Measurements from ENCODE around the gene SLC12A6.
"Not testable (repeated sequence)": the region's sequence is repeated elsewhere in the genome, so short reads cannot be mapped to it uniquely, and the experiment has no call there.

SLC12A6 gene

DNA sequence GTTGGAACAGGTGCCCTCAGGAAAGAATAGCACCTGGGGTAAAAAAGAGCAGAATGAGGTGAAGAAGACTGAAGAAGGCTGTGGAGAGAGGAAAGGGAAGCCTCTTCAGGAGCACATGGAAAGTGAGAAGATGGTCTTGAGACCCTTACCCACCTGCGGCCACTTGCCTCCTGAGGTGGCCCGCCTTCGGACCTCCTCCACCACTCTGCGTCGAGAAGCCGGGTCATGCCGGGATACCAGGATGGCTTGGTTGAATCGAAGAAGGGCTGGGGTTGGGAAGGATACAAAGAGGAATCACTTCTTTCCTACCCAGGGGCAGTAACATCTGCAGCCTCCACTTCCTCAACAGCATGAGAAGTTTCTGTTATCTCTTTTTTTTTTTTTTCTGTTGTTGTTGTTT is 26.5 kb upstream of the SLC12A6 start:
- DNase-seq (no peak), ATAC-seq (no peak)
- H3K4me1 Mint-ChIP-seq, result peaks cover 29% of the 10 kb centered on the region
- H3K27ac Mint-ChIP-seq, result no peak overlapping the region
- no peaks in the 10 kb centered on the region for H3K9me3 Mint-ChIP-seq
- no peak overlapping the region for H3K4me3 Mint-ChIP-seq
- peaks cover 21% of the 10 kb centered on the region for H3K36me3 Mint-ChIP-seq (ENCODE audit: low read depth)
- no peaks in the 10 kb centered on the region for H3K27me3 Mint-ChIP-seq

DNA sequence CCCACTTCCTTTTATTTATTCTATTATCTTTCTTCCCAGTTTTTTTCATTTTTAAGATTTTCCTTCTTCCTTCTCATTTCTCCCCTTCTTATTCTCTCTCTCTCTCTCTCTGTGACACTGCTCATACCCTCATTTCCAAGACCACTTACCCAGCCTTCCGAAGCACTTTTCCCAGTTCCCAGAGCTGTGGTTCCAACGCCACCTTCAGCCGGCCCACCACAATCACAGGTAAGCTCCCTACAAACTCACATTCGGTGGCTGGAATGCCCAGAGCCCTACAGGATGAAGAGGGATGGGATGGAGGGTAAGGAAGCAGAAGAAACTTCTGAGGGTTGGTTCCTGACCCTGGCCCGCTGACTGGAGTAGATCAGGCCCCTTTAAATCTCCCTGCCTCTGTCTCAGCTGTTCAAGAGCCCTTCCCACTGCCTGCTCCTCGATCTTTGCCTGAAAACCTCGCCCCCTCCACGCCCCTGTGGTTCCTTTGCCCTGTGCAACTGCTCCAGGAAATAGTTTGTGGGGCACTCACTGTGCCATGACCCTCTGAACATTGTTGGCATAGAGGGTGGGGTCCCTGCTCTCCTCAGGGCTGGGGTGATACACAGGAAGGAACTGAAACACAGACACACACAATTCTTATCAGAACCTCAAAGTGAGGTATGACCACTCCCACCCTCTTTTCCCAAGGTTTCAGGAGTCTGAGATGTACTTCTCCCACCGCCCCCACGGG is 24.6 kb upstream of the SLC12A6 start:
- no peak for ATAC-seq
- Mint-ChIP-seq H3K27me3 (no peaks in the 10 kb centered on the region), H3K36me3 (ENCODE audit: low read depth) (peaks cover 32% of the 10 kb centered on the region), H3K4me1 (peaks cover 23% of the 10 kb centered on the region), H3K4me3 (no peak overlapping the region), H3K9me3 (no peaks in the 10 kb centered on the region), H3K27ac (no peak overlapping the region)
- DNase-seq, result no peak

DNA sequence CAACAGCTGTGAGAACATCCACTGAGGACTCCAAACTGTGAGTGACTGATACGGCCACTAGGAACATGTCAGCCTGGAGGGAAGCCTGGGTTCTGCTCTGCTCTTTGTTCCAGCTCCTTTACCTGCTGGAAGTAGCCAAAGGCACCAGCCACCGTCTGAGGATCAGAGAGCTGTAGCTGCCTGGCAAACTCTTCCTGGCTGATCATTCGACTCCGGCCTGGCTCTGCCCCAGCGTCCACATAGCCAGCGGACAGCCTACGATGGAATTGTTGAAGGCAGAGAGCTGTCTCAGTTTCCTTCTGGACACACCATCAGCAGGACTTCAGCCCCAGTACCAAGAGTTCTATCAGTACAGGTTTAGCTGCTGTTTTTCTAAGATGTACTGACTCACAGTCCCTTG is 23.7 kb upstream of the SLC12A6 start:
- DNase-seq, result no peak
- no peaks in the 10 kb centered on the region for H3K27me3 Mint-ChIP-seq
- no peak overlapping the region for H3K27ac Mint-ChIP-seq
- H3K4me3 Mint-ChIP-seq, result no peak overlapping the region
- H3K9me3 Mint-ChIP-seq, result no peaks in the 10 kb centered on the region
- peaks cover 32% of the 10 kb centered on the region for H3K36me3 Mint-ChIP-seq (ENCODE audit: low read depth)
- peaks cover 19% of the 10 kb centered on the region for H3K4me1 Mint-ChIP-seq
- no peak for ATAC-seq

DNA sequence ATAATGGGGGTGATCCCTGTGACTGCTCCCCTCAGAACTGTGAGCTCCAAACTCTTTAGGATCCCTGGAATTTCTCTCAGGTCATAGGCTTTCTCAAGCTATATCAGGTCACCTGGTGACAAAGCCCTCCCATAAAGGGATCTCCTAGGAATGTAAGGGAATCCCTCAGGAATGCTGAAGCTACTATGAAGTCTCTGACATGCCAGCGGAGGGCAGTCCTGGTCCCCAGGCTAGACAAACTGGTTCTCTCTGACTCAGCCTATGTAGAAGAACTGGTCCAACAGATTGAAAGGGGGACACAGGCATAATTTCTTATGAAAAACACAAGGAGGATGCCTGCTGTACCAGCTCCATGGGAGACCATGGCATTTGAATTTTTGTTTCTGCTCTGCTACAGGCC is 22.7 kb upstream of the SLC12A6 start:
- ATAC-seq (no peak), DNase-seq (no peak)
- peaks cover 32% of the 10 kb centered on the region for H3K36me3 Mint-ChIP-seq (ENCODE audit: low read depth)
- no peaks in the 10 kb centered on the region for H3K9me3 Mint-ChIP-seq
- H3K4me3 Mint-ChIP-seq, result no peak overlapping the region
- H3K27me3 Mint-ChIP-seq, result no peaks in the 10 kb centered on the region
- no peak overlapping the region for H3K27ac Mint-ChIP-seq
- peaks cover 9% of the 10 kb centered on the region for H3K4me1 Mint-ChIP-seq

DNA sequence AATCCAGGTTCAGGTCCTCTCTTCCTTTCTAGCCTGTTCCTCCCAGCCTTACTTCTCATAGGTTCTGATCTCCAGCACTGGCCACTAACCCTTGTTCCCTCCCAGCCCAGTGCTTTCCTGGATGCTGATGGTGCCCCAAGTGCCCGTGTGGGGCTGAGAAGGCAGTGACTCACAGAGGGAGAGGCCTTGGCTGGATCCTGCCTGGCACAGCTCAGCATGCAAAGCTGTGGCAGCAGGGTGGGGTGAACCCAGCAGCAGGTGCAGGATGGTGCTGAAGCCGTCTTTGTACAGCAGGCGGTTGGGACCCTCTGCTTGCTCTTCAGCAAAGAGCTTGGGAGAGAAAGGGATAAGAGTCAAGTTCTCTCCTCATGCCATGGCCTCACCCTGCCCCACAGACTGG is 21.8 kb upstream of the SLC12A6 start:
- H3K27me3 Mint-ChIP-seq, result no peaks in the 10 kb centered on the region
- H3K9me3 Mint-ChIP-seq, result no peaks in the 10 kb centered on the region
- no peak for ATAC-seq
- H3K36me3 Mint-ChIP-seq (ENCODE audit: low read depth), result peaks cover 28% of the 10 kb centered on the region
- no peak for DNase-seq
- H3K4me3 Mint-ChIP-seq, result no peak overlapping the region
- peaks cover 3% of the 10 kb centered on the region for H3K4me1 Mint-ChIP-seq
- no peak overlapping the region for H3K27ac Mint-ChIP-seq

DNA sequence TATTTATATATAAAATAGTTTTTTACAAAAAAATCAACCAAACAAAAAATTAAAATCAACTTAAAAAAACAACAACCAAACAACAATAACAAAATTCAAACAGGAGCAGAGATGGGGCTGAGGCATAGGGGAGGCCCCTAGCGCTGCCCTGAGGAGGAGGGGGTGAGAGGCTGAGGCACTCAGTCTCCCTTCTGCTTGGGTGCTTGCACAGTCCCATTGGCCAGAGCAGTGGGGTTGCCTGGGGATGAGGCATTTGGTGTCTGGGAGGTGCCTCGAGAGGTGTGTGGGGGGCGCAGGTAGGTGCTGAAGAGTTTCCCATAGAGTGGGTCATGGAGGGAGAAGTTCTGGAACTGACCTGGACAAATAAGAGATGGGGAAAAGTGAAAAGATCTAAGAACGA is 21.4 kb upstream of the SLC12A6 start:
- H3K4me3 Mint-ChIP-seq, result no peak overlapping the region
- ATAC-seq (no peak), DNase-seq (no peak)
- peaks cover 3% of the 10 kb centered on the region for H3K4me1 Mint-ChIP-seq
- H3K27ac Mint-ChIP-seq, result no peak overlapping the region
- peaks cover 28% of the 10 kb centered on the region for H3K36me3 Mint-ChIP-seq (ENCODE audit: low read depth)
- H3K27me3 Mint-ChIP-seq, result no peaks in the 10 kb centered on the region
- no peaks in the 10 kb centered on the region for H3K9me3 Mint-ChIP-seq

DNA sequence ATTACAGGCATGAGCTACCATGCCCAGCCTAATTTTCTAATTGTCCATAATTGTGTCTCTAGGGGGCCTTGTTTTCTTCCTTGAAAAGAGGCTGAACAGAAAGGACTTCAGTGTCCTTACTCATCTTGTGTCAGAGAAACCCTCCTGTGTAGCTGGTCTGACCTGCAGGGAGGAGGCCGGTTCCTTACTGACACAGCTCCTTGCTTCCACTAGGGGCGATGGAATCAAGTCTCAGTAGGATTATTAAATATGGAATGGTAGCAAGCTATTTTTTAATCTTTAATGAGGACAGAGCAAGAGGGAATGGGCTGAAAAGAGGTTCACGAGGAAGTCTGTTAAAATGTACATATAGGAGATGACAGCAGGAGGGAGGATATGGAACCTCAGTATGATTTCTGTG is 20.8 kb upstream of the SLC12A6 start:
- H3K36me3 Mint-ChIP-seq (ENCODE audit: low read depth), result peaks cover 25% of the 10 kb centered on the region
- no peak for DNase-seq

DNA sequence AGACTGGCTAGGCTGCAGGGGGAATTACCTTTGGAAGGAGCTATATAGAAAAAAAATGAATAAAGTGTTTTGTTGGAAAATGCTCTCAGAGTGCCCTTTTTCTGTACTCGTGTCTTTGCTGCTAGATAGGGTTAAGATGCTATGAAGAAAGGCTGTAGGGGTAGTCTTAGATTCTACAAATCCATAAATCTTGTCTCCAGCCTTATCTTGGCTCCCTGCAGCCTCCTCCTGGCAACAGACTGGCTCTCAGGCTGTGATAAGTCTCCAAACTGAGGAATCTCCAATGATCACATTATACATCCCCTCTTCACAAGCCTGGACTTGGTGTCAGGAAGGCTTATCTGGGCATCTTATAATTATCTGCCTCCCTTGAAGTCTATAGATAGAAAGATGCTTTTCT is 20.1 kb upstream of the SLC12A6 start:
- no peaks in the 10 kb centered on the region for H3K4me1 Mint-ChIP-seq
- no peaks in the 10 kb centered on the region for H3K9me3 Mint-ChIP-seq
- no peak overlapping the region for H3K4me3 Mint-ChIP-seq
- no peak overlapping the region for H3K27ac Mint-ChIP-seq
- no peak for DNase-seq
- H3K27me3 Mint-ChIP-seq, result no peaks in the 10 kb centered on the region
- ATAC-seq, result no peak
- peaks cover 22% of the 10 kb centered on the region for H3K36me3 Mint-ChIP-seq (ENCODE audit: low read depth)

More for the DNA sequence above, 20.8 kb upstream of the SLC12A6 start:
- H3K27me3 Mint-ChIP-seq, result no peaks in the 10 kb centered on the region
- H3K27ac Mint-ChIP-seq, result no peak overlapping the region
- peaks cover 3% of the 10 kb centered on the region for H3K4me1 Mint-ChIP-seq
- H3K9me3 Mint-ChIP-seq, result no peaks in the 10 kb centered on the region
- no peak overlapping the region for H3K4me3 Mint-ChIP-seq
- ATAC-seq, result no peak

DNA sequence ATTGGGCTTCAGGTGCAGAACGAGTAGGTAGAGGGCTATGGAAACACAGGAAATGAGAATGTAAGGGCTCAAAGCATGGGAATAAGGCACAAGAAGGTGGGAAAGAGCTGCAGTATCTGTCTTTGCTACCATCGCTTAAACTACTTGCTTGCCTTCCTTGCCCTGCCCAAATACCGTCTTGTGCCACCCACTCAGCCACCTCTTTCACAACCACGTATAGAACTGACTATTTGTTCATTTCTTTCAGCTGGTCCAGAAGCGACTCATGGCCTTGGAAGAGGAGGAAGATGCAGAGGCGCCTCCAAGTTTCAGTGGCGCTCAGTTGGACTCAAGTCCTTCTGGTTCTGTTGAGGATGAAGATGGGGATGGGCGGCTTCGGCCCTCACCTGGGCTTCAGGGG is 17.7 kb upstream of the SLC12A6 start:
- no peaks in the 10 kb centered on the region for H3K9me3 Mint-ChIP-seq
- H3K27me3 Mint-ChIP-seq, result no peaks in the 10 kb centered on the region
- H3K4me1 Mint-ChIP-seq, result no peaks in the 10 kb centered on the region
- no peak overlapping the region for H3K4me3 Mint-ChIP-seq
- H3K27ac Mint-ChIP-seq, result no peak overlapping the region
- DNase-seq (no peak), ATAC-seq (no peak)
- peaks cover 17% of the 10 kb centered on the region for H3K36me3 Mint-ChIP-seq (ENCODE audit: low read depth)

DNA sequence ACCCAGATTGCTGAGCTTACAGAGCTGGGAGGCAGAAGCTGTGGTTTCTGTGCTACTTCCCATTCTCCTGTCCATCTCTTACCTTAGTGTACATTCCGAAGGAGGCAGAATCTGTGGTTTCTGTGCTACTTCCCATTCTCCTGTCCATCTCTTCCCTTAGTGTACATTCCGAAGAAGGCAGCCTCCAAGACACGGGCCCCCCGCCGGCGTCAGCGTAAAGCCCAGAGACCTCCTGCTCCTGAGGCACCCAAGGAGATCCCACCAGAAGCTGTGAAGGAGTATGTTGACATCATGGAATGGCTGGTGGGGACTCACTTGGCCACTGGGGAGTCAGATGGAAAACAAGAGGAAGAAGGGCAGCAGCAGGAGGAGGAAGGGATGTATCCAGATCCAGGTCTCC is 16.7 kb upstream of the SLC12A6 start:
- Mint-ChIP-seq H3K27me3 (no peaks in the 10 kb centered on the region), H3K27ac (no peak overlapping the region), H3K9me3 (no peaks in the 10 kb centered on the region), H3K4me3 (no peak overlapping the region), H3K36me3 (ENCODE audit: low read depth) (peaks cover 16% of the 10 kb centered on the region), H3K4me1 (no peaks in the 10 kb centered on the region)
- ATAC-seq, result no peak
- no peak for DNase-seq

DNA sequence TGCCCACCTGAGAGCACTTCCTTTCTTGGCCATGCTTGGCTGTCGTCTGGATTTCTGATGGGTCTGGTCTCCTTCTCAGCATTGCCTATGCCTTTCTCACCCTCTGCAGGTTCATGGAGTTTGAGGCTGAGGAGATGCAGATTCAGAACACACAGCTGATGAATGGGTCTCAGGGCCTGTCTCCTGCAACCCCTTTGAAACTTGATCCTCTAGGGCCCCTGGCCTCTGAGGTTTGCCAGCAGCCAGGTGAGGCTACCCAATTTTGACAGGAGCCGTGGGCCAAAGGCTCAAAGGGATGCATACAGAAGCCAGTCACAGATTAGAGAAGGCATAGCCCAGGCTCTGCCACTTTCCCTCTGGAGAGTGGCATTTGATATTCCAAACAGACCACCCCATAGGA is 16.0 kb upstream of the SLC12A6 start:
- no peak overlapping the region for H3K27ac Mint-ChIP-seq
- ATAC-seq (no peak), DNase-seq (no peak)
- H3K36me3 Mint-ChIP-seq (ENCODE audit: low read depth), result peaks cover 12% of the 10 kb centered on the region
- no peaks in the 10 kb centered on the region for H3K27me3 Mint-ChIP-seq
- H3K4me1 Mint-ChIP-seq, result no peaks in the 10 kb centered on the region
- no peak overlapping the region for H3K4me3 Mint-ChIP-seq
- no peaks in the 10 kb centered on the region for H3K9me3 Mint-ChIP-seq

DNA sequence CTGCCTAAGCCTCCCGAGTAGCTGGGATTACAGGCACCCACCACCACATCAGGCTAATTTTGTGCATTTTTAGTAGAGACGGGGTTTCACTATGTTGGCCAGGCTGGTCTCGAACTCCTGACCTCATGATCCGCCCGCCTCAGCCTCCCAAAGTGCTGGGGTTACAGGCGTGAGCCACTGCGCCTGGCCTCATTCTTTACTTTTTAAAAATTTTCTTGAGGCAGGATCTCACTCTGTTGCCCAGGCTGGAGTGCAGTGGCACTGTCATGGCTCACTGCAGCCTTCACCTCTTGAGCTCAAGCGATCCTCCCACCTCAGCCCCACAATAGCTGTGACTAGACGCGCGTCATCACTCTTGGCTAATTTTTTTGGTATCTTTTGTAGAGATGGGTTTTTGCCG is 15.4 kb upstream of the SLC12A6 start:
- not testable (repeated sequence) for DNase-seq; H3K9me3 Mint-ChIP-seq; H3K4me3 Mint-ChIP-seq; H3K27ac Mint-ChIP-seq; H3K36me3 Mint-ChIP-seq (ENCODE audit: low read depth); H3K4me1 Mint-ChIP-seq; ATAC-seq; H3K27me3 Mint-ChIP-seq

DNA sequence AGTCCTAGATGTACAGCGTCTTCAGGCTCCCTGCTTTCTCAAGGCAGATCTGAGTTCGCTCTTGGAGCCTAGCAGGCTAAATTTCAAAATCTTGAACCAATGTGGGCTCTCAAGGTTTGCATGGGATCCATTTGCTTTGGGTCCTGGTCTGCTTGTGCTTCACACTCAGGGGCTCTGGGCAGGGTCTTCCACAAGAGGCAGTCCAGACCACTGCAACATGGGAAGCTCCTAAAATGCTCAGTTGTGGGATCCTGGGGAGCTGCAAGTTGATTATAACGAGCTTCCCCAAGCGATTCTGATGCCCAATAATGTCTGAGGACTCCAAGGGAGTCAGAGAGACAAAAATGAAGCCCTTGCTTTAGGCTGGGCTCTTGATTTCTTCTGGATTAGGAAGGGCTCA is 12.2 kb upstream of the SLC12A6 start:
- DNase-seq, result no peak
- H3K36me3 Mint-ChIP-seq (ENCODE audit: low read depth), result peaks cover 3% of the 10 kb centered on the region
- H3K27ac Mint-ChIP-seq, result no peak overlapping the region
- no peaks in the 10 kb centered on the region for H3K27me3 Mint-ChIP-seq
- H3K9me3 Mint-ChIP-seq, result no peaks in the 10 kb centered on the region
- no peak for ATAC-seq
- no peak overlapping the region for H3K4me3 Mint-ChIP-seq
- no peaks in the 10 kb centered on the region for H3K4me1 Mint-ChIP-seq

DNA sequence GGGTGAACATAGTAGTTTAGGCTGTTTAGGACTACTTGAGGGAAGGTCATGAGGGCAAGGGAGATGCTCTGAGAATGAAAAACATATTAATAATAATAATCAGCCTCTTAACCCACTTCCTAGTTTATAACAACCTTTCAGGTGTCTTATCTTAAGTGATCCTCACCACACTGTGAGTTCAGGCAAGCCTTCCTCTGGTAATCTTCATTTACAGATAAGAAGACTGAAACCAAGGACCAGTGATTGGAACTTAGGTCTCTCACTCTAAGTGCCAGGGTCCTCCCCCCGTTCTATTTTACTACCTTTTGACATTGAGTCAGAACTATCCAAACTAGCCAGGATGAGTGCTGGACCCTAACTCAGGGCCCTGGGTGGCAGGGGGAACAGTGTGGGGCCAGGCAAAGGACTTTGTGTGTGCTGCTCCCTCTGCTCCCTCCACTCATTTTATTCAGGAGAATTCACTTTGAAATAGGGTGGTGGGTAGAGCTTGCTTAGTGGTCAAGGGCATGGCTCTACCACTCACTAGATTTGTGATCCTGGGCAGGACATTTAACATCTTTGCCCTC is 11.2 kb upstream of the SLC12A6 start:
- Mint-ChIP-seq H3K4me1 (no peaks in the 10 kb centered on the region), H3K36me3 (ENCODE audit: low read depth) (peaks cover 3% of the 10 kb centered on the region), H3K4me3 (no peak overlapping the region), H3K27me3 (no peaks in the 10 kb centered on the region), H3K9me3 (no peaks in the 10 kb centered on the region), H3K27ac (no peak overlapping the region)
- ATAC-seq, result no peak
- no peak for DNase-seq

DNA sequence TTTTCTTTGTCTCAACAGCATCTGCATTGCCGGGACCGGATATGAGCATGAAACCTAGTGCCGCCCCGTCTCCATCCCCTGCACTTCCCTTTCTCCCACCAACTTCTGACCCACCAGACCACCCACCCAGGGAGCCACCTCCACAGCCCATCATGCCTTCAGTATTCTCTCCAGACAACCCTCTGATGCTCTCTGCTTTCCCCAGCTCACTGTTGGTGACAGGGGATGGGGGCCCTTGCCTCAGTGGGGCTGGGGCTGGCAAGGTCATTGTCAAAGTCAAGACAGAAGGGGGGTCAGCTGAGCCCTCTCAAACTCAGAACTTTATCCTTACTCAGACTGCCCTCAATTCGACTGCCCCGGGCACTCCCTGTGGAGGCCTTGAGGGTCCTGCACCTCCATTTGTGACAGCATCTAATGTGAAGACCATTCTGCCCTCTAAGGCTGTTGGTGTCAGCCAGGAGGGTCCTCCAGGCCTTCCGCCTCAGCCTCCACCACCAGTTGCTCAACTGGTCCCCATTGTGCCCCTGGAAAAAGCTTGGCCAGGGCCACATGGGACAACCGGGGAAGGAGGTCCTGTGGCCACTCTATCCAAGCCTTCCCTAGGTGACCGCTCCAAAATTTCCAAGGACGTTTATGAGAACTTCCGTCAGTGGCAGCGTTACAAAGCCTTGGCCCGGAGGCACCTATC is 10.5 kb upstream of the SLC12A6 start:
- Mint-ChIP-seq H3K4me1 (no peaks in the 10 kb centered on the region), H3K36me3 (ENCODE audit: low read depth) (peaks cover 3% of the 10 kb centered on the region), H3K9me3 (no peaks in the 10 kb centered on the region), H3K27ac (no peak overlapping the region), H3K4me3 (no peak overlapping the region), H3K27me3 (no peaks in the 10 kb centered on the region)
- ATAC-seq, result no peak
- DNase-seq, result no peak

All from activated naive CD8-positive, alpha-beta T cell treated with anti-CD3 and anti-CD28 coated beads, Interleukin-2, amount 50 U/mL, for 24 hours (primary cell).